ENCODE measurements around the gene NDUFS8.

Gene NDUFS8

GRCh38 chr11:68028802-68029545 is 1.5 kb upstream of the NDUFS8 start:
- no peak for TF ChIP-seq CTCF (conservative IDR thresholded peaks at IDR 0.05; ENCODE audit: low read depth, low read length)
- H3K4me3 ChIP-seq (ENCODE audit: low read depth, low read length) = no peak overlapping the region
- DNase-seq (ENCODE audit: low read depth) = peak; percentile 28

- DNase-seq (ENCODE audit: low read depth) = peak; percentile 45
- no peak for TF ChIP-seq CTCF (conservative IDR thresholded peaks at IDR 0.05; ENCODE audit: low read depth, low read length)
- H3K4me3 ChIP-seq (ENCODE audit: low read depth, low read length) = peak overlapping the region; percentile 97
These were observed 623 bp downstream of the NDUFS8 start for GRCh38 chr11:68031144-68031464.

- H3K4me3 ChIP-seq (ENCODE audit: low read depth, low read length) = no peak overlapping the region
- TF ChIP-seq CTCF (conservative IDR thresholded peaks at IDR 0.05; ENCODE audit: low read depth, low read length) = no peak
- no peak for DNase-seq (ENCODE audit: low read depth)
These were observed 1.5 kb downstream of the NDUFS8 start for GRCh38 chr11:68032003-68032402.

GRCh38 chr11:68032997-68033707 is 2.7 kb downstream of the NDUFS8 start:
- no peak for DNase-seq (ENCODE audit: low read depth)
- no peak overlapping the region for H3K4me3 ChIP-seq (ENCODE audit: low read depth, low read length)
- no peak for TF ChIP-seq CTCF (conservative IDR thresholded peaks at IDR 0.05; ENCODE audit: low read depth, low read length)

GRCh38 chr11:68033708-68034045 is 3.2 kb downstream of the NDUFS8 start:
- TF ChIP-seq CTCF (conservative IDR thresholded peaks at IDR 0.05; ENCODE audit: low read depth, low read length) = no peak
- H3K4me3 ChIP-seq (ENCODE audit: low read depth, low read length) = no peak overlapping the region
- DNase-seq (ENCODE audit: low read depth) = no peak

- DNase-seq (ENCODE audit: low read depth) = no peak
- no peak overlapping the region for H3K4me3 ChIP-seq (ENCODE audit: low read depth, low read length)
- TF ChIP-seq CTCF (conservative IDR thresholded peaks at IDR 0.05; ENCODE audit: low read depth, low read length) = no peak
These were observed 4.9 kb downstream of the NDUFS8 start for GRCh38 chr11:68035266-68035876.
